Nephron (organoid): ENCODE measurements around the gene COL28A1.

ENCODE experiments used
- H3K27ac Mint-ChIP-seq, 3 experiments: 2 replicates each; pipeline ENCODE4 v1.8.0; 2020; ENCODE audit warnings: mixed read lengths in 3 of 3, mild to moderate bottlenecking in 2 of 3, moderate library complexity in 1 of 3
- H3K27me3 Mint-ChIP-seq: 2 replicates; pipeline ENCODE4 v1.8.0; 2021; ENCODE audit warnings: low read depth, mild to moderate bottlenecking, moderate library complexity, mixed read lengths
- H3K36me3 Mint-ChIP-seq: 2 replicates; pipeline ENCODE4 v1.8.0; 2020; ENCODE audit warnings: low read depth, mixed read lengths
- H3K4me1 Mint-ChIP-seq: 2 replicates; pipeline ENCODE4 v1.8.0; 2020; ENCODE audit warnings: mixed read lengths
- H3K4me3 Mint-ChIP-seq, 3 experiments: 2 replicates each; pipeline ENCODE4 v1.8.0; 2020; ENCODE audit warnings: mild to moderate bottlenecking in 3 of 3, mixed read lengths in 3 of 3, moderate library complexity in 2 of 3
- H3K9me3 Mint-ChIP-seq: 2 replicates; pipeline ENCODE4 v1.8.0; 2020; ENCODE audit warnings: mixed read lengths
- CTCF ChIP-seq, 3 experiments: fragments of 200-600 bp; sonication (generic); IDR thresholded peaks; one replicate each; pipeline ENCODE4 v1.5.0; 2021; ENCODE audit warnings: antibody characterized with exemption in 3 of 3; ENCODE audit not compliant: unreplicated experiment in 3 of 3

Gene COL28A1

GRCh38 chr7:7333610-7334009 is 202.1 kb downstream of the COL28A1 start:
- Mint-ChIP-seq H3K27me3 (peaks cover 9% of the 10 kb centered on the region), H3K4me1 (no peaks in the 10 kb centered on the region), H3K4me3 (no peak overlapping the region), H3K36me3 (no peaks in the 10 kb centered on the region), H3K27ac (no peak overlapping the region), H3K9me3 (no peaks in the 10 kb centered on the region)
- TF ChIP-seq CTCF (IDR thresholded peaks at IDR 0.05; ENCODE audit: unreplicated experiment in 3 of 3) = no peak

GRCh38 chr7:7331523-7331922 is 204.2 kb downstream of the COL28A1 start:
- no peak overlapping the region for H3K27ac Mint-ChIP-seq
- TF ChIP-seq CTCF (IDR thresholded peaks at IDR 0.05; ENCODE audit: unreplicated experiment in 3 of 3) = no peak
- no peaks in the 10 kb centered on the region for H3K9me3 Mint-ChIP-seq
- no peaks in the 10 kb centered on the region for H3K4me1 Mint-ChIP-seq
- H3K27me3 Mint-ChIP-seq = peaks cover 14% of the 10 kb centered on the region
- no peak overlapping the region for H3K4me3 Mint-ChIP-seq
- H3K36me3 Mint-ChIP-seq = no peaks in the 10 kb centered on the region

DNA sequence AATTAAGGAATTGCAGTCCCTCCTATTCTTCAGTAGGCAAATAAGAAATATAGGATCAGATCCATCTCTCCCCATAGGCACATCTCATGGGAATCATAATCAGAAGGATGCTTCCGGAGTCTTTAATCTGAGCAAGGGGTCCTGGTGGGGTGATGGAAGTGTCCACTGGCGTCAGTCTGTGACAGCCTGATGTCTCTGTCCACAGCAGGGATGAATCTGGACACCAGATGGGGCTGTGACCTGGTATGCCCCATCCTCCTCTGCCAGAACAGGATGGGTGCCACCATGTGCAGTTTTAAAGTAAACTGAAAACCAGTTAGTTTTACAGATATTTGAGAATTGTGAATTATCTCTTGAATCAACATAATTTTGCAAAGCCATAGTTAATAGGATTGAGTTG is 204.7 kb downstream of the COL28A1 start:
- no peak overlapping the region for H3K4me3 Mint-ChIP-seq
- no peaks in the 10 kb centered on the region for H3K9me3 Mint-ChIP-seq

DNA sequence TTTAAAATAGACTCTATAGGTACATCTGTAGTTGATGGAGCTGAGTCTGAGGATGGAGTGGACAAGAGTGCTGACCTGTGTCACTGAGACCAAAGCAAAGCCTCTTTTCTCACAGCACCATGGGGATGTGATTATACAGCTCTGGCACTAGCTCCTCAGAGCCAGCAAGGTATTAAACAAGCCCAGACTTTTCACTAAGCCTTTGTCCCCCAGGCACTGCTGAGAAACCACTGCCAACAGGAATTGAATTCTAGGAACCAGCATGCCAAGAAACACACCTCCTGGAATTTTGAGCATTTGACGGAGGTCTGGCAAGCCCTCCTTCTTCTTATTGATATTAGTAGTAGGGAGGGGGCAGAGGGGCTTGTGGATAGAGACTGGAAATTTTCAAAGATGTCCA is 206.3 kb downstream of the COL28A1 start:
- Mint-ChIP-seq H3K27me3 (peaks cover 14% of the 10 kb centered on the region), H3K4me1 (no peaks in the 10 kb centered on the region), H3K27ac (no peak overlapping the region), H3K4me3 (no peak overlapping the region), H3K36me3 (no peaks in the 10 kb centered on the region), H3K9me3 (no peaks in the 10 kb centered on the region)
- TF ChIP-seq CTCF (IDR thresholded peaks at IDR 0.05; ENCODE audit: unreplicated experiment in 3 of 3) = no peak

More for the DNA sequence above, 204.7 kb downstream of the COL28A1 start:
- H3K27ac Mint-ChIP-seq = no peak overlapping the region
- no peaks in the 10 kb centered on the region for H3K36me3 Mint-ChIP-seq
- peaks cover 14% of the 10 kb centered on the region for H3K27me3 Mint-ChIP-seq
- no peaks in the 10 kb centered on the region for H3K4me1 Mint-ChIP-seq
- no peak for TF ChIP-seq CTCF (IDR thresholded peaks at IDR 0.05; ENCODE audit: unreplicated experiment in 3 of 3)

DNA sequence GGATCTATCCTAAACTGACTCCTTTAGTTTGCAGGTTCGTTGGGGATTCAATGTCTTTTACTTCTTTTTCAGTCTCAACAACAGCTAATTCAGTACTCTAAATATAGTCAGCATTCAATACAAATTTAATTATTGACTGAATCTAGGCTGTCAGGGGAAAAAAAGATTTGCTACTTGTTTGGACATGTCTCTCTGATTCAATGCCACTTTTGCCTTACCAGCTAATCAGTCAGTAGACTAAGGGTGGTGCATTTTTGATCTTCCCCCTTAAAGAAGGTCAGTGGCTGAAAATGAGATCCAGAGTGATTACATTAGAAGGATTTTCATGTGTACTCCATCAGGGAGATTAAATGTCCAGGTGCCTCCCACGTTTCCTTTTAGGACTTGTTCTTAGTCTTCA is 208.2 kb downstream of the COL28A1 start:
- H3K27me3 Mint-ChIP-seq = peaks cover 14% of the 10 kb centered on the region
- no peak overlapping the region for H3K27ac Mint-ChIP-seq

More for the DNA sequence above, 208.2 kb downstream of the COL28A1 start:
- Mint-ChIP-seq H3K9me3 (no peaks in the 10 kb centered on the region), H3K4me1 (peaks cover 10% of the 10 kb centered on the region), H3K4me3 (no peak overlapping the region), H3K36me3 (no peaks in the 10 kb centered on the region)
- no peak for TF ChIP-seq CTCF (IDR thresholded peaks at IDR 0.05; ENCODE audit: unreplicated experiment in 3 of 3)
